SKM-1 treated with dmso at 0.1 percent for 144 hours (cell line): ENCODE results near the gene RAET1E.
"Not testable (repeated sequence)": the region's sequence is repeated elsewhere in the genome, so short reads cannot be mapped to it uniquely, and the experiment has no call there.

Source experiments
- DNase-seq: peaks from one replicate; lab custom pipeline; 2025; ENCODE audit not compliant: unreplicated experiment; lab: John Stamatoyannopoulos, UW

RAET1E gene

GRCh38 chr6:149897855-149898744 is at the start of gene RAET1E:
RAET1E (minus strand) TSS chr6:149898113; CDS start chr6:149890901, 7,212 bp downstream.
- DNase-seq = no peak

- DNase-seq = not testable (repeated sequence)
Measured at GRCh38 chr6:149947533-149947932, 49.6 kb upstream of the RAET1E start.

GRCh38 chr6:149946631-149947030 is 48.7 kb upstream of the RAET1E start:
- DNase-seq = not testable (repeated sequence)

- not testable (repeated sequence) for DNase-seq
Measured at GRCh38 chr6:149945276-149945675, 47.4 kb upstream of the RAET1E start.

- not testable (repeated sequence) for DNase-seq
Measured at GRCh38 chr6:149943321-149943720, 45.4 kb upstream of the RAET1E start.

GRCh38 chr6:149942461-149942829 is 44.5 kb upstream of the RAET1E start:
- DNase-seq = no peak

GRCh38 chr6:149941583-149942460 is 43.9 kb upstream of the RAET1E start, which contains the start of gene ULBP2:
ULBP2 (plus strand) TSS chr6:149942014; CDS start chr6:149942073, 59 bp downstream.
- DNase-seq = peak; percentile 43

GRCh38 chr6:149940672-149940982 is 42.7 kb upstream of the RAET1E start:
- DNase-seq = no peak

- DNase-seq = no peak
Measured at GRCh38 chr6:149939909-149940671, 42.2 kb upstream of the RAET1E start.

- no peak for DNase-seq
Measured at GRCh38 chr6:149939356-149939648, 41.4 kb upstream of the RAET1E start.

- DNase-seq = no peak
Measured at GRCh38 chr6:149938571-149939355, 40.9 kb upstream of the RAET1E start.

GRCh38 chr6:149938013-149938570 is 40.2 kb upstream of the RAET1E start:
- not testable (repeated sequence) for DNase-seq

- no peak for DNase-seq
Measured at GRCh38 chr6:149936743-149937142, 38.8 kb upstream of the RAET1E start.

- no peak for DNase-seq
Measured at GRCh38 chr6:149935668-149936067, 37.8 kb upstream of the RAET1E start.

- DNase-seq = no peak
Measured at GRCh38 chr6:149935246-149935645, 37.3 kb upstream of the RAET1E start.

GRCh38 chr6:149934249-149935156 is 36.6 kb upstream of the RAET1E start:
- peak; percentile 40 for DNase-seq

- DNase-seq = no peak
Measured at GRCh38 chr6:149933461-149933860, 35.5 kb upstream of the RAET1E start.

GRCh38 chr6:149933036-149933435 is 35.1 kb upstream of the RAET1E start:
- DNase-seq = no peak

- DNase-seq = no peak
Measured at GRCh38 chr6:149931501-149931900, 33.6 kb upstream of the RAET1E start.
